ELR (cell line): ENCODE measurements around the gene RACK1.

Source experiments
- DNase-seq: peaks from one replicate; pipeline ENCODE4 v3.0.0-alpha.2; 2015; ENCODE audit warnings: low read depth

Gene RACK1

GRCh38 chr5:181259974-181260719, 16.4 kb upstream of the RACK1 start:
- peak; percentile 35 for DNase-seq

DNA sequence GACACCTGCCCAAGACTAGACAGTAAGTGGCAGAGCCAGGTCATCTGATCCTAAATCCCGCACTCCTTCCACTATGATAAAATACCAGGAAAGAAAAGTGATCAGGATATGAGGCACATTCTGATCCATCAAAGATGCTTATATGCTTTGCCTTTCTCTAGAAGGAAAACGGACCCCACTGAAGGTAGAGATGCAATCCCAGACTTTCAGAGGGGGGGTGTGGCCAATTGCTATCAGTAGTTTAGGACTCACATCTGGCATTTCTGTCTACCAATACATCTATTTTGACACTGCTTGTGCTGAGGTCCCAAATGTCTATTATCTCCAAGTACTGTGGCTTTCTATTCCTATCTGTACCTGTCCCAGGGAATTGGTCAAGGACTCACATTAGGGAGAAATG, 15.6 kb upstream of the RACK1 start:
- DNase-seq: peak; percentile 27

GRCh38 chr5:181258576-181258975, 14.9 kb upstream of the RACK1 start:
- DNase-seq: no peak

- no peak for DNase-seq
Measured at GRCh38 chr5:181255836-181256578, 12.3 kb upstream of the RACK1 start.

- no peak for DNase-seq
Measured at GRCh38 chr5:181255276-181255675, 11.6 kb upstream of the RACK1 start.

GRCh38 chr5:181248277-181248676, 4.6 kb upstream of the RACK1 start:
- no peak for DNase-seq

DNA sequence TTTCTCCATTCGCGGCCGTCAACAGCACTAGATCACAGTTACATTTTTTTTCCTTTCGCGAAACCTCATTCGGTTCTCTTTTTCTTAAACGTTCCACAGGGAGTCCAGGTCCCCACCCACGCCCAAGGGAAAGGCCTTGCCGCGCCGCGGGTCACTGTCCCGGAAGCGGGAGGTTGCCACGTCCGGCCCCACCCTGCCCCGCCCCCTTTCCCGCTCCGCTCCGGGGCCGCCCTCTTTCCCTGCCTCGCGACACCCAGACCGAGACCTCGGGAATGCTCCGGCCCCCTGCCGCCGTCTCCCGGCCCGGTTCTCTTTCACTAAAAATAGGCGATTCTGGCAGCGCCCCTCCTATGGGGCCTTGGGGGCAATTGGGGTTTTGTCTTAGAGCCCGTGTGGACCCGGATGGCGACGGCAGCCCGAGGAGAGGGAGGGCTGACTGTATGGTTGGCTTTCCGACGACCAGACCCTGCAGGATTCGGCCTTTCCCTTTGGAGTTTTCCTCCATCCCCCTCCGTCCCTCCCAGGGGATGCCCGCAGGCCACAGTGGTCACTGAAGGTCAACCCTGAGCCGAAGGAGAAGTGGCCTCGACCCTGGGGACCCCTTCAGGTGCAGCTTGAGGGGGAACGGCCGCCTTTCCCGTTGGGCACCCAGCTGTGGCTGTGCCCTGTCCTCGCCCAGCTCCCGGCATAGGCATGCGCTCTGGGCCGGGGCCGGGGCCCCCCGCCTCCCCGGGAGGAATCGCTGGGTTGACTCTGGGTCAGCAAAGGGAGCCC, 2.8 kb upstream of the RACK1 start:
- peak; percentile 92 for DNase-seq

- no peak for DNase-seq
Measured at GRCh38 chr5:181245427-181246275, 1.9 kb upstream of the RACK1 start.

- DNase-seq: peak; percentile 27
Measured at GRCh38 chr5:181243018-181243563, 615 bp downstream of the RACK1 start.

DNA sequence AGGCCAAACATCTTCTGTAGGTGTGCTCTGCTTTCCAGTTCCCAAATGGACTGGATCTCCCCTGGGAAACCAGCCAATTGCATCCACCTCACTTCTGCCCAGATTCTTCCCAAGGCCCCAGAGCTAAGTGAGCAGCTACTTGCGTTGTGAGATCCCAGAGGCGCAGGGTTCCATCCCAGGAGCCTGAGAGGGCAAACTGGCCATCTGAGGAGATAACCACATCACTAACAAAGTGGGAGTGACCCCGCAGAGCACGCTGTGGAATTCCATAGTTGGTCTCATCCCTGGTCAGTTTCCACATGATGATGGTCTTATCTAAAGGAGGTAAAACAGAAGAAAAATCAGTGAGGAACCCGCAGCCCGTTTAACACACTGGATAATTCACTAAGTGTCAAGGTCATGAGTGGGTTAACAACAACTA, 1.7 kb downstream of the RACK1 start:
- DNase-seq: peak; percentile 54

DNA sequence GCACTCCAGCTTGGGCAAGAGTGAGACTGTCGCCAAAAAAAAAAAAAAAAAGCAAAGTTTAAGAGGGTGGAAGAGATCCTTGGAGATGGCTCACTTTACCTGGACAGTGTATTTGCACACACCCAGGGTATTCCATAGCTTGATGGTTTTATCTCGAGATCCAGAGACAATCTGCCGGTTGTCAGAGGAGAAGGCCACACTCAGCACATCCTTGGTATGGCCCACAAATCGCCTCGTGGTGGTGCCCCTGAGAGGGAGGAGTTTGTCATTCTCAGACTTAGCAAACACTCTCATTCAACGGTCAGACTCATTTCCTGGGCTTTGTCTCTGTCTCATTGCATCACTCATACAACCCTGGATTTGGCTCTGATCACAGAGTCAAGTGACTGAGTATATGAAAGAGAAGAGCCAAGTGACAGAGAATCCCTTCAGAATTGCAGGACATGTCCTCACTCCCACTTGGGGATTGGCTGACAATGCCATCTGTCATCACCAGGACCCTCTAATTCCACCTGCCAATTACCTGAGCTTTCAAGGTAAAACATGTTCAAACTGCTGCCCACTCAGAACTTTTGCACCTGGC, 2.2 kb downstream of the RACK1 start:
- peak; percentile 94 for DNase-seq

- no peak for DNase-seq
Measured at GRCh38 chr5:181239062-181239663, 4.5 kb downstream of the RACK1 start.

DNA sequence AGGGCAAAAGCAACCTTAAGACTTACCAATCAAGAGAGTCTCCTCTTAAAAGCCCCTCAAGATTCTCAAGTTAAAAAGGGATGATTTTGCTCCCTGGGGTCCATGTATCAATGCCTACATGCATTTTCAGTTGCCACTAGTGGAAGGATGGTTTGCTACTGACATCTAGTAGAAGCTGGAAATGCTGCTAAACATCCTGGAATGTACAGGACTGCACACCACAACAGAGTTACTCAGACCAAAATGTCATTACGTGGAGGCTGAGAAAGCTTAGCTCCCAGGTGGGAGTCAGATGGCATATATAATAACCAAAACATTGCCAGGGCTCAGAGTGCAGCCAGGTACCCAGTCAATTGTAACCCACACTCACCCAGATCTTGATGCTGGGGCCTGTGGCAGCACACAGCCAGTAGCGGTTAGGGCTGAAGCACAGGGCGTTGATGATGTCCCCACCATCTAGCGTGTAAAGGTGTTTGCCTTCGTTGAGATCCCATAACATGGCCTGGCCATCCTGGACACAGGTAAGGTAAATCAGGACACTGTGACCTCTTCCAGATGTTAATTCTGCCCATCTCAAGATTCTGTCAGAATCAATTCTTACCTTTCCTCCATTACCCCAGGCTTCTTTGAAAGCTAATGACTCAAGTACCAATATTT, 5.8 kb downstream of the RACK1 start:
- DNase-seq: no peak

GRCh38 chr5:181236954-181237641, 6.6 kb downstream of the RACK1 start:
- DNase-seq: no peak

DNA sequence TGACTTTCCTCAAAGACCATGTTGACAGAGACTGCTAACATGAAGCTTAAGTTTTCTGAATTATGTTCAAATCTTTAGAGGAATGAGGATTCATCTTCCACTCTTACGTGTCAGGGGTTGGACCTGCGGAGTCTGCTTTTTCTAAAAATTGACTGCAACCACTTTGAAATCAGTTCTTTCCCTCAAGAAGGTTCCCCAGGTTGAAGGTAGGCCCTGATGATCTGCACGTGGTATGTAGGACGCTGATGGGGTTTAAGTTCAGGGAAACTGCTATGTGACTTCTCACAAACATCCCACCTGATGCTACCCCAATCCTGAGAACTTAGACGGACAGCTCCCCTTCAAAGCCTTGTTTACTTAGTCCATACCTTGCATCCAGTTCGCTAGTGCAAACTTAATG, 7.2 kb downstream of the RACK1 start:
- no peak for DNase-seq

DNA sequence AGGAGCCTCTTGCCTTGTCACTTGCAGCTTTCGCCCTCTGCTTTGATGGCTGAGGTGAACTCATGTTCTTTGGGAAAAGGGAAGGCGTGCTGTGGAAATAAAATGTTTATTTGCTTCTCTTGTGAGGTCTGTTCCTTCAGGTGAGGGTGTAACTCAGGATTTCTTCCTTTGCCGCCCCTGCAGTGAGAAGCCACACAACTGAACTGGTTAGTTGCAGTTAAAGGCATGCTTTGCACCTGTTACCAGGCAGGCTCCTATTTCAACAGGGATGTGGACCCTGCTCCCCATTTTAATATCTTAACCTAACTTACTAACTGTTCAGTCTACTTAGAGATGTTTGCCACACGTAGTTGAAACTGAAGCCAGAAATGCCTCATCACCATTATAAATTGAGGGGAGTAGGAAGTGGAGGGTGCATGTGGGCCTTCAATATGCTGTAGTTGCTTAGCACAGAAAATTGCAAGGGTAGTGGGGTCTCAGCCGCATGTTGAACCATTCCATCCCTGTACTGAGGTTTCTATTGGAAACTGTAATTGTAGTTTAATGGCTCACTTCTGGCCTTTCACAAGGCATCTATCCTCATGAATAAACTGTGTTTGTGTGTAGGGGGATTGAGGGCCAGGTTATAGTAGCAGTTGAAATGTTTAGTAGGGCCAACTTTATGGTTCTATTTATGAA, 7.9 kb downstream of the RACK1 start:
- DNase-seq: peak; percentile 37

GRCh38 chr5:181235323-181235688, 8.4 kb downstream of the RACK1 start:
- no peak for DNase-seq

- DNase-seq: peak; percentile 39
Measured at GRCh38 chr5:181234455-181235306, 9.0 kb downstream of the RACK1 start.
